Measurements from ENCODE around the gene RBMS1. TPM values are rescaled to one million over a fixed set of nuclear protein-coding genes. Genes with fewer than 3 reads are reported as not detected.

The RBMS1 gene
- total RNA-seq, 5 donors from 2014 or later (not counting 1 experiment from before 2014, with no cell fraction given), result 94.2 to 137 (median 105) TPM

DNA sequence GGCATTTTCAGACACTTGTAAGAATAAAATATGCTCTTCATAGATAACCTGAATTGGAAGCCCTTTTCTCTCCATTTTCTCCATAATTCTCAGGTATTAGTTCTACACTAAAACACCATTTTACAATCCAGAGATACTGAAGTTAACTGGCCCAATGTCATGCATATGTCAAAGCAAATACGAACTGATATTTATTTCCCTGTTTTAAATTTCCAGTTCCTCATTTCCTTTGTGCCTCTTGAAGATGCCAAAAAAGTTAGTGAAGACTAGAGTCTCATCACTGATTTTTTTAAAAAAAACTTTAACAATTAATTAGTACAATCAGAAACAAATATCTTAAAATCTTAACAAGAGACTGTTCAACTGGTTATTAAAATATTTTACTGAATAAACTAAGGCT is 240.7 kb downstream of the RBMS1 start:
- no CpG with 5 or more reads among the region's 1 CpG for WGBS (ENCODE audit: insufficient coverage)
- no peaks in the 10 kb centered on the region for H3K4me1 Mint-ChIP-seq
- no peaks in the 10 kb centered on the region for H3K4me1 ChIP-seq (ENCODE audit: control insufficient read depth in 1 of 2, extremely low read depth in 1 of 2, insufficient read depth in 2 of 2, low read length in 2 of 2)

DNA sequence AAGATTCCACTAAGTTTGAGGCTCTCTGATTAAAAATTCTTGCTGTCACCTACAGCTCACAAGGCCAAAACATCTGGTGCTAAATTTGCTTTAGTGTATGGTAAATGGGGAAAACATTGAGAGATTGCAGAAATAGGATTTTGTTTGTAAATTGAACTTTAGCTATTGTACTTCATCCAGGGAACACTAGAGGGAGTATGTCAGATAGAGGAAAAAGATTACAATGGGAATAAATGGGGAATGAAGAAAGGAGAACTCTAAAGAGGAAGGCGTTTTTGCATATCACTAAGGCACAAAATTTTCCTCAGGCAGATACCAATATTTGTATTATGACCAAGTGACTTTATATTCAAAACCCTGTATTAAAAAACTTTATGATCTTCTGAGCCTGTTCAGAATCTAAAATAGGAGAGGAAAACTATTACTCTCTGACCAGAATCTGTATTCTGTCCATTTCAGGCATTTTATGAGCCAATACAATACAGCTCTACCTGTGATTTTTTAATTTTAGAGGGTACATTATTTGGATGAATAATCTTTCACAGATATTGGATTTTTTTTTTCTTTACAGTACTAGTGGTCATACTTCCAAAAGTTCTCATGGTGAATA is 241.2 kb downstream of the RBMS1 start:
- no peak overlapping the region for H3K4me3 ChIP-seq (ENCODE audit: control insufficient read depth in 1 of 2, extremely low read depth in 1 of 2, low read length in 1 of 2)
- ChIA-PET CTCF (interaction anchor here (0.6 to 3.8 kb wide), 18 partner anchors 9 to 811 kb away, joined by 3 to 37 read pairs (median 5); no protein-coding TSS in a partner anchor), POLR2A (interaction anchor here (0.6 kb wide), 2 partner anchors 923 to 1127 kb away, joined by 3 read pairs; no protein-coding TSS in a partner anchor)
- no peaks in the 10 kb centered on the region for H3K9me3 Mint-ChIP-seq
- WGBS (ENCODE audit: insufficient coverage), result no CpG with 5 or more reads among the region's 1 CpG
- ATAC-seq (replicated peaks in 1 of 4) (no peak), DNase-seq (peak in 1 of 35 experiments; percentile 52)
- no peaks in the 10 kb centered on the region for H3K9me3 ChIP-seq
- no peaks in the 10 kb centered on the region for H3K4me1 ChIP-seq (ENCODE audit: control insufficient read depth in 1 of 2, extremely low read depth in 1 of 2, insufficient read depth in 2 of 2, low read length in 2 of 2)
- no peak overlapping the region for H3K27ac ChIP-seq (ENCODE audit: low read length)
- no peaks in the 10 kb centered on the region for H3K27me3 Mint-ChIP-seq
- H3K4me1 Mint-ChIP-seq, result no peaks in the 10 kb centered on the region
- H3K27me3 ChIP-seq (replicated peaks in 1 of 2; ENCODE audit: control insufficient read depth in 2 of 2, extremely low read depth in 1 of 2, insufficient read depth in 2 of 2, low read length in 1 of 2), result no peaks in the 10 kb centered on the region
- no peaks in the 10 kb centered on the region for H3K36me3 ChIP-seq (ENCODE audit: control insufficient read depth in 2 of 2, extremely low read depth in 1 of 2, insufficient read depth in 1 of 2, low read length in 1 of 2)
- H3K27ac Mint-ChIP-seq, result no peak overlapping the region
- no peak overlapping the region for H3K4me3 Mint-ChIP-seq
- H3K36me3 Mint-ChIP-seq, result no peaks in the 10 kb centered on the region

More for the DNA sequence above, 240.7 kb downstream of the RBMS1 start:
- no peak overlapping the region for H3K4me3 Mint-ChIP-seq
- ChIA-PET CTCF (interaction anchor here (1.3 to 3.8 kb wide), 5 partner anchors 22 to 811 kb away, joined by 3 to 37 read pairs (median 6); no protein-coding TSS in a partner anchor), POLR2A (no interaction called here)
- H3K9me3 Mint-ChIP-seq, result no peaks in the 10 kb centered on the region
- H3K4me3 ChIP-seq (ENCODE audit: control insufficient read depth in 1 of 2, extremely low read depth in 1 of 2, low read length in 1 of 2), result no peak overlapping the region
- no peaks in the 10 kb centered on the region for H3K27me3 Mint-ChIP-seq
- peaks cover 0 to under 1% of the 10 kb centered on the region in 2 experiments for H3K27me3 ChIP-seq (replicated peaks in 1 of 2; ENCODE audit: control insufficient read depth in 2 of 2, extremely low read depth in 1 of 2, insufficient read depth in 2 of 2, low read length in 1 of 2)
- no peaks in the 10 kb centered on the region for H3K36me3 Mint-ChIP-seq
- DNase-seq (no peak), ATAC-seq (replicated peaks in 1 of 4) (no peak)
- no peaks in the 10 kb centered on the region for H3K36me3 ChIP-seq (ENCODE audit: control insufficient read depth in 2 of 2, extremely low read depth in 1 of 2, insufficient read depth in 1 of 2, low read length in 1 of 2)
- H3K27ac ChIP-seq (ENCODE audit: low read length), result no peak overlapping the region
- no peak overlapping the region for H3K27ac Mint-ChIP-seq
- no peaks in the 10 kb centered on the region for H3K9me3 ChIP-seq

DNA sequence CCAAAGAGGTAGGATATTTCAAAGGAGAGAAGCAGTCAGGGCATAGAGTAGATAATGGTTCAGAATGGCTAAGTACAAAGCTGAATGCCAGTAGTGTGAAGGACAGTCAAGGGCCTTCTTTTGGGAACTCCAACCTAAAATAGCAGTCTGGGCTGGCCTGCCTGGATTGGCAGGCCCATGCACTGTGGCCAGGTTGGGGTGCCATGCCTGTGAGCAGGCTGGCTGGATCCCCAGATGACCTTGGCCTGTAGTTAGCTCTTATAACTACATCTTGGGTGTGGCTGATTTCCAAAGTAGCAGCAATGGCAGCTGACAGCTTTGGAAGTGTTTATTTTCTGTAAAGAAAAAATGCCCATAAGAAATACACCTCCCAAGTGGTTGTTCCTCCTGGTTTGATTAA is 242.0 kb downstream of the RBMS1 start:
- POLR2A ChIA-PET, result interaction anchor here (0.5 to 0.6 kb wide), 3 partner anchors 744 to 1127 kb away, joined by 3 read pairs; no protein-coding TSS in a partner anchor
- H3K4me1 ChIP-seq (ENCODE audit: control insufficient read depth in 1 of 2, extremely low read depth in 1 of 2, insufficient read depth in 2 of 2, low read length in 2 of 2), result no peaks in the 10 kb centered on the region
- H3K4me1 Mint-ChIP-seq, result no peaks in the 10 kb centered on the region
- DNase-seq (no peak), ATAC-seq (replicated peaks in 1 of 4) (no peak)
- no peaks in the 10 kb centered on the region for H3K36me3 Mint-ChIP-seq
- H3K36me3 ChIP-seq (ENCODE audit: control insufficient read depth in 2 of 2, extremely low read depth in 1 of 2, insufficient read depth in 1 of 2, low read length in 1 of 2), result no peaks in the 10 kb centered on the region
- no peaks in the 10 kb centered on the region for H3K9me3 ChIP-seq
- no peak overlapping the region for H3K27ac ChIP-seq (ENCODE audit: low read length)
- CTCF ChIA-PET, result interaction anchor here (0.6 to 3.8 kb wide), 21 partner anchors 10 to 812 kb away, joined by 3 to 37 read pairs (median 5); no protein-coding TSS in a partner anchor
- H3K9me3 Mint-ChIP-seq, result no peaks in the 10 kb centered on the region
- no peaks in the 10 kb centered on the region for H3K27me3 Mint-ChIP-seq
- H3K27ac Mint-ChIP-seq, result no peak overlapping the region
- H3K4me3 Mint-ChIP-seq, result no peak overlapping the region
- H3K27me3 ChIP-seq (replicated peaks in 1 of 2; ENCODE audit: control insufficient read depth in 2 of 2, extremely low read depth in 1 of 2, insufficient read depth in 2 of 2, low read length in 1 of 2), result no peaks in the 10 kb centered on the region
- no peak overlapping the region for H3K4me3 ChIP-seq (ENCODE audit: control insufficient read depth in 1 of 2, extremely low read depth in 1 of 2, low read length in 1 of 2)

DNA sequence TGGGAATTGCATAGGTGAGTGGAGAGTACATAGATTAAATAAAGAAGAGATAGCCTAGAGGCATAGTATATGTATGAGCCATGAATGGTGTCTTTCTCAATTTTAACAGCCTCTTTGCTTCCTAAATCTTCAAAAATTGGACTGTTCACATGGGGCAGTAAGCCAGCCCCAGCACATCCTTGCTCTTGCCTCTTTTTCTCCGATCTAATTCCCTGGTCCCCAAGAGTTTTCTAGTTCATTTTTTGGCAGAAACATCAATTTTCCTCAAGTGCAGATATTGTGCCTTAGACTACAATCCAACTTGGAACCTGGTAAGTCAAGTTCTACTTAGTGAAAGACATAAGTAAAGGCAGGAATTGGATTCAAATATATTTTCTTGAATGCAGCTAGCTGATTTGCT is 243.7 kb downstream of the RBMS1 start:
- H3K27me3 Mint-ChIP-seq, result no peaks in the 10 kb centered on the region
- H3K36me3 ChIP-seq (ENCODE audit: control insufficient read depth in 2 of 2, extremely low read depth in 1 of 2, insufficient read depth in 1 of 2, low read length in 1 of 2), result no peaks in the 10 kb centered on the region
- no peaks in the 10 kb centered on the region for H3K27me3 ChIP-seq (replicated peaks in 1 of 2; ENCODE audit: control insufficient read depth in 2 of 2, extremely low read depth in 1 of 2, insufficient read depth in 2 of 2, low read length in 1 of 2)
- H3K27ac Mint-ChIP-seq, result no peak overlapping the region
- no peak overlapping the region for H3K4me3 ChIP-seq (ENCODE audit: control insufficient read depth in 1 of 2, extremely low read depth in 1 of 2, low read length in 1 of 2)
- H3K4me3 Mint-ChIP-seq, result no peak overlapping the region
- H3K27ac ChIP-seq (ENCODE audit: low read length), result no peak overlapping the region
- ChIA-PET POLR2A (no interaction called here), CTCF (interaction anchor here in 1 of 2 donors (1.4 kb wide), 1 partner anchor 744 kb away, joined by 3 read pairs; no protein-coding TSS in a partner anchor)
- no peaks in the 10 kb centered on the region for H3K9me3 ChIP-seq
- DNase-seq, result no peak
- H3K4me1 Mint-ChIP-seq, result no peaks in the 10 kb centered on the region
- no peak for ATAC-seq (replicated peaks in 1 of 4)
- H3K9me3 Mint-ChIP-seq, result no peaks in the 10 kb centered on the region
- no peaks in the 10 kb centered on the region for H3K36me3 Mint-ChIP-seq
- no peaks in the 10 kb centered on the region for H3K4me1 ChIP-seq (ENCODE audit: control insufficient read depth in 1 of 2, extremely low read depth in 1 of 2, insufficient read depth in 2 of 2, low read length in 2 of 2)
- no CpG with 5 or more reads among the region's 1 CpG for WGBS (ENCODE audit: insufficient coverage)

DNA sequence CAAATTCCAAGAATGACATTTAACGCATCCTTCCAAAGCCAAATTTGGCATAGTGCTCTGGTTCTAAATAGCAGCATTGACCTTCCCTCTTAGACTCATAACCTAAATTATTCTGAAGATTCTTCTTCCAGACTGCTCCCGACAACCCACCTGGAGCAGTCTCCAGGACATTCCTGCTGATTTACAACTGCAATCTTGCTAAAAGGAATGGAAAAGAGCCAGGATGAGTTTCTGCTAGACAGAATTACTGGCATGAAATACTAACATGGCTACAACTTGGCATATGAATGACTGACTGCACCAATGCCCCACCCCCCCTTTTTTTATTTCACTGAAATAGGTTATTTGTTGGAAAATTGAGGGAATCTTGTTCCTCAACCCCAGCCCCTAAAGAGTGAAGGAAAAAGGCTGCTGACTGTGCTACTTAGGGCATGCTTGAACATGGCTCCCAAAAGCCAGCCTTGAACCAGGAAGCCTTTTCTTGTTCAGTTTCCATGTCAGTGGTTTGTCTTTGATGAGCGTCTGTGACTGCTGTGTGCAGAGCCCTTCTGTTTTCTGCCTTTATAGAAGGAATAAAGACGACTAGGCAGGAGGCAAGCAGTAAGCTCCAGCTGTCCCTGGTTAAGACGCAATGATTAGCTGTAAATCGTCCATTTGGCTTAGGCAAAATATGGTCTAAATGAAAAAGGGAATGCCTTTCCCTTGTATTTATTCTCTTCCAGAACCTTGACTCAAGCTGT is 246.1 kb downstream of the RBMS1 start:
- Histone ChIP-seq H3K4me1 (ENCODE audit: control insufficient read depth in 1 of 2, extremely low read depth in 1 of 2, insufficient read depth in 2 of 2, low read length in 2 of 2) (no peaks in the 10 kb centered on the region), H3K4me3 (ENCODE audit: control insufficient read depth in 1 of 2, extremely low read depth in 1 of 2, low read length in 1 of 2) (no peak overlapping the region), H3K27ac (ENCODE audit: low read length) (no peak overlapping the region), H3K9me3 (no peaks in the 10 kb centered on the region), H3K27me3 (replicated peaks in 1 of 2; ENCODE audit: control insufficient read depth in 2 of 2, extremely low read depth in 1 of 2, insufficient read depth in 2 of 2, low read length in 1 of 2) (no peaks in the 10 kb centered on the region), H3K36me3 (ENCODE audit: control insufficient read depth in 2 of 2, extremely low read depth in 1 of 2, insufficient read depth in 1 of 2, low read length in 1 of 2) (no peaks in the 10 kb centered on the region)
- H3K27ac Mint-ChIP-seq, result no peak overlapping the region
- no peak overlapping the region for H3K4me3 Mint-ChIP-seq
- DNase-seq (no peak), ATAC-seq (replicated peaks in 1 of 4) (no peak)
- no peaks in the 10 kb centered on the region for H3K27me3 Mint-ChIP-seq
- POLR2A ChIA-PET, result no interaction called here
- CTCF ChIA-PET, result interaction anchor here in 1 of 2 donors (0.8 kb wide), 1 partner anchor 439 kb away, joined by 3 read pairs; no protein-coding TSS in a partner anchor
- H3K4me1 Mint-ChIP-seq, result no peaks in the 10 kb centered on the region
- no peaks in the 10 kb centered on the region for H3K9me3 Mint-ChIP-seq
- 88% methylated on average over 2 of the region's 6 CpGs for WGBS (ENCODE audit: insufficient coverage)
- H3K36me3 Mint-ChIP-seq, result no peaks in the 10 kb centered on the region

DNA sequence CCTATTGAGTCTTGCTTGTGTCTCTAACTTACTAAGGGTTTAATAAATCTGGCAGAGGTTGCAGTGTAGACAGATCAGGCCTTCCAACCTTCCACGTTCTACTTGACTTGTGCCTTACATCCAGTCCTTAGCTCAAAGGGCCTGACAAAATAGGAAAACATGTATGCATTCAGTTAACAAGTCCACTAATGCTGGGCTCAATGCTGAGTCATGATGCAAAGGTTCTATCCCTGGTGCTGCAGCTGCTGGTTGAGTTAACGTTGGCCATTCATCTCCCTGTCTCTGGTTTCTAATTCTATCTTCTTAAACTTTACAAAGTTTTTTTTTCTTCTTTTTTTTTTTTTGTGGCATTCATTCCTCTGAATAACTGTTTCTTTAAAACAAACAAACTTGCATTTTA is 247.3 kb downstream of the RBMS1 start:
- ATAC-seq (replicated peaks in 1 of 4) (no peak), DNase-seq (no peak)
- Mint-ChIP-seq H3K27me3 (no peaks in the 10 kb centered on the region), H3K4me1 (no peaks in the 10 kb centered on the region), H3K27ac (no peak overlapping the region), H3K4me3 (no peak overlapping the region), H3K36me3 (no peaks in the 10 kb centered on the region), H3K9me3 (no peaks in the 10 kb centered on the region)
- ChIA-PET CTCF (no interaction called here), POLR2A (interaction anchor here in 1 of 2 donors (0.7 kb wide), 1 partner anchor 292 kb away, joined by 6 read pairs; no protein-coding TSS in a partner anchor)
- H3K27ac ChIP-seq (ENCODE audit: low read length), result no peak overlapping the region
- H3K4me1 ChIP-seq (ENCODE audit: control insufficient read depth in 1 of 2, extremely low read depth in 1 of 2, insufficient read depth in 2 of 2, low read length in 2 of 2), result no peaks in the 10 kb centered on the region
- no peaks in the 10 kb centered on the region for H3K27me3 ChIP-seq (replicated peaks in 1 of 2; ENCODE audit: control insufficient read depth in 2 of 2, extremely low read depth in 1 of 2, insufficient read depth in 2 of 2, low read length in 1 of 2)
- H3K36me3 ChIP-seq (ENCODE audit: control insufficient read depth in 2 of 2, extremely low read depth in 1 of 2, insufficient read depth in 1 of 2, low read length in 1 of 2), result no peaks in the 10 kb centered on the region
- WGBS (ENCODE audit: insufficient coverage), result 100% methylated on average over 1 of the region's 2 CpGs
- no peaks in the 10 kb centered on the region for H3K9me3 ChIP-seq
- no peak overlapping the region for H3K4me3 ChIP-seq (ENCODE audit: control insufficient read depth in 1 of 2, extremely low read depth in 1 of 2, low read length in 1 of 2)

Data from T-cell (primary cell).